ENCODE measurements around the gene PTPN23.

DNA sequence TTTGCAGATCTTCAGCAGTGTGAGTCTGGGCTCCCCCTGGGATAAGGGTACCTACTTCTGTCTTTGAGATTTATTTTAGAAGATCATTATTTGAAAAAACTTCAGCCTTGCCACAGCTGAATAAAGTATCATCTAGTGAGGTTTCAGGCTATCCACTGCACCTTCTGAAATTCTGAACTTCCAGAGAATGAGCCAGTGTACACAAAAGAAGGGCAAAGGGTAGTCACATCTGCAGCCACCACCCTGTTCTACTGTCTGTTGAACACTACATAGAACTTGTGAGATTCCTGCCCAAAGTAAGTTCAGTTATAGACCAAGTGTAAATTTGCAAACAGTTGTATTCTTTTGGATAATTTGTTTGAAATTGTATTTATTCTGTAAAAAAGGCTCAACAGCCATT is 38.0 kb upstream of the PTPN23 start:
- TF ChIP-seq, protein P1, sequence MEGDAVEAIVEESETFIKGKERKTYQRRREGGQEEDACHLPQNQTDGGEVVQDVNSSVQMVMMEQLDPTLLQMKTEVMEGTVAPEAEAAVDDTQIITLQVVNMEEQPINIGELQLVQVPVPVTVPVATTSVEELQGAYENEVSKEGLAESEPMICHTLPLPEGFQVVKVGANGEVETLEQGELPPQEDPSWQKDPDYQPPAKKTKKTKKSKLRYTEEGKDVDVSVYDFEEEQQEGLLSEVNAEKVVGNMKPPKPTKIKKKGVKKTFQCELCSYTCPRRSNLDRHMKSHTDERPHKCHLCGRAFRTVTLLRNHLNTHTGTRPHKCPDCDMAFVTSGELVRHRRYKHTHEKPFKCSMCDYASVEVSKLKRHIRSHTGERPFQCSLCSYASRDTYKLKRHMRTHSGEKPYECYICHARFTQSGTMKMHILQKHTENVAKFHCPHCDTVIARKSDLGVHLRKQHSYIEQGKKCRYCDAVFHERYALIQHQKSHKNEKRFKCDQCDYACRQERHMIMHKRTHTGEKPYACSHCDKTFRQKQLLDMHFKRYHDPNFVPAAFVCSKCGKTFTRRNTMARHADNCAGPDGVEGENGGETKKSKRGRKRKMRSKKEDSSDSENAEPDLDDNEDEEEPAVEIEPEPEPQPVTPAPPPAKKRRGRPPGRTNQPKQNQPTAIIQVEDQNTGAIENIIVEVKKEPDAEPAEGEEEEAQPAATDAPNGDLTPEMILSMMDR (IDR thresholded peaks at IDR 0.05; ENCODE audit: poor library complexity) = no peak
- no peak for TF ChIP-seq EZH2phosphoT487 (IDR thresholded peaks at IDR 0.05; ENCODE audit: low read depth, severe bottlenecking, unreplicated experiment)
- TF ChIP-seq EZH2 (IDR thresholded peaks at IDR 0.05; ENCODE audit: borderline replicate concordance) = no peak
